ENCODE results near the gene RAB33B.
"Not testable (repeated sequence)": the region's sequence is repeated elsewhere in the genome, so short reads cannot be mapped to it uniquely, and the experiment has no call there.

RAB33B gene

DNA sequence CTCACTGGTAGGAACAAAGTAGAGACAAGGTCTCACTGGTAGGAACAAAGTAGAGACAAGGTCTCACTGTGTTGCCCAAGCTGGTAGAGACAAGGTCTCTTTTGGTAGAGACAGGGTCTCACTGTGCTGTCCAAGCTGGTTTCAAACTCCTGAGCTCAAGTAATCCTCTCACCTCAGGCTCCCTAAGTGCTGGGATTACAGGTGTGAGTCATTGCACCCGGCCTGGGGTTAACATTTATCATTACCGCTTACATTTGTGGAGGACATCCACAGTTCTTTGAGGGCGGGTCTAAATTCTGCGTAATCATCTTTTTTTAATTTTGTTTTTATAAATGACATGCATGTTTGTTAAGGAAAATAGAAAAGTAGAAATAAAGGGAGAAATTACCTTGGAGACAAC is 12.0 kb downstream of the RAB33B start:
- no peak for DNase-seq

DNA sequence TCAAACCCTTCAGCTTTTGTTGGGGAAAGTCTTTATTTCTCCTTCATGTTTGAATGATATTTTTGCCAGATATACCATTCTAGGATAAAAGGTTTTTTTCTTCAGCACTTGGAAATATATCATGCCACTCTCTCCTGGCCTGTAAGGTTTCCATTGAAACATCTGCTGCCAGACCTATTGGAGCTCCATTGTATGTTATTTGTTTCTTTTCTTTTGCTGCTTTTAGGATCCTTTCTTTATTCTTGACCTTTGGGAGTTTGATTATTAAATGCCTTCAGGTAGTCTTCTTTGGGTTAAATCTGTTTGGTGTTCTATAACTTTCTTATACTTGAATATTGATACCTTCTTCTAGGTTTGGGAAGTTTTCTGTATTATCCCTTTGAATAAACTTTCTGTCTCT is 14.8 kb downstream of the RAB33B start:
- DNase-seq, result not testable (repeated sequence)

DNA sequence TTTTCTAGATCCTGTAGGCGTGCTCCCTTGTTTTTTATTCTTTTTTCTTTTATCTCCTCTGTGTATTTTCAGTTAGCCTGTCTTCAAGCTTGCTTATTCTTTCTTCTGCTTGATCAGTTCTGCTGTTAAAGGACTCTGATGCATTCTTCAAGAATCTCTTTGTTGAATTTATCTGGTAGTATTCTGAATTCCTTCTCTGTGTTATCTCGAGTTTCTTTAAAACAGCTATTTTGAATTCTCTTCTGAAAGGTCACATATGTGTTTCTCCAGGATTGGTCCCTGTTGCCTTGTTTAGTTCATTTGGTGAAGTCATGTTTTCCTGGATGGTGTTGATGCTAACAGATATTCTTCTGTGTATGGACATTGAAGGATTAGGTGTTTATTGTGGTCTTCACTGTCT is 15.3 kb downstream of the RAB33B start:
- no peak for DNase-seq

DNA sequence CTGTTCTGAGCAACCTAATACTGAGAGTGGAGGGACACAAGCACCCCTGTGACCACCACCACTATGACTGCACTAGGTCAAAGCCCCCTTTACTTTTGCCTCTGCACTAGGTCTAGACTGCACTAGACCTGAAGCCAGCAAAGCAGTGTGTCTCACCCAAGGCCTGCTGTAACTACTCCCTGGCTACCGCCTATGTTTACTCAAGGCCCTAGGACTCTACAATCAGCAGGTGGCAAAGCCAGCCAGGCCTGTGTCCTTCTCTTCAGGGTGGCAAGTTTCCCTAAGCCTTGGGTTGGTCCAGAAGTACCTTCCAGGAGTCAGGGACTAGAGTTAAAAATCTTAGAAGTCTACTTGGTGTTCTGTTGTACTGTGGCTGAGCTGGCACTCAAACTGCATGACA is 15.9 kb downstream of the RAB33B start:
- DNase-seq, result no peak

DNA sequence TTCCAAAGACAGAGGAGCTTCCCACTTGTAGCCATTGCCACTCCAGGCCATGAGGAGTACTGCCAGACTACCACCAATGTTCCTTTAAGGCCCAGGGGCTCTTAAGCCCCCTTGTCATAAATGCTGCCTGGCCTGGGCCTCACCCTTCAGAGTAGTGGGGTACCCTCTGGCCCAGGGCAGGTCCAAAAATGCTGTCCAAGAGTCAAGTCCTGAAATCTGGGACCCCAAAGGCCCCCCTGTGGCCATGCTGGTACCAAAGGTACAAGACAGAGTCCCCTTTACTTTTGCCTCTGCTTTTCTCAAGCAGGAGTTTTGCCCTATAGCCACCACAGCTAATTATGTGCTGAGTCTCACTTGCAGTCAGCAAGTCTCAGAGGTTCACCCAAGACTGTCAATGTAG is 16.4 kb downstream of the RAB33B start:
- no peak for DNase-seq

DNA sequence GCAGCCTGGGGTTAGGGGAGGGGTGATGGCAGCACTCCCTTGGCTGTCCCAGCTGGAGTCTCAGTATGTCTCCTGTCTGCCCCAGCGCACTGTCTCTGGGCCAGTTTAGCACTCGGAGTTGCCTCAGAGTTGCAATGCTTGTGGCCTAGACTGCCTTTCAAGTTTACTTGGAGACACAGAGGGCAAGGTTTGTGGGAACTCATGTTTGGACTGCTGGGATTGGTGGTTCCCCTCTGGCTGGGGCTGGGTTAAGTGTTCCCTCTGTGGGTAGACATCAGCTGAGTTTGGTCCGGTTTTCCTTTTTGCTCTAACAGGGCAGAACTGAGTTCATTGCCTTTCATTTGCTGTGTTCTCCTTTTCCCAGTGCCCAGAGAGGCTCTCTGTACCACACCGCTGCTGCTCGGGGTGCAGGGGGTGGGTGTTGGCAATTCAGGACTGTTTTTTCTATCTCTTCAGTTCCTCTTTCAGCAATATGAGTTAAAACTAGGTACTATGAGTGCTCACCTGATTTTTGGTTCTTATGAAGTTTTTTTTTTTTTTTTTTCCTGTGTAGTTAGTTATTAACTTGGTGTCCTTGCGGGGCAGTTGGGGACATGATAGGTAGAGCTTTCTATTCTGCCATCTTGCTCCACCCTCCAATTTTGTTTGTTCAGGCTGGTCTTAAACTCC is 17.2 kb downstream of the RAB33B start:
- DNase-seq, result no peak

DNA sequence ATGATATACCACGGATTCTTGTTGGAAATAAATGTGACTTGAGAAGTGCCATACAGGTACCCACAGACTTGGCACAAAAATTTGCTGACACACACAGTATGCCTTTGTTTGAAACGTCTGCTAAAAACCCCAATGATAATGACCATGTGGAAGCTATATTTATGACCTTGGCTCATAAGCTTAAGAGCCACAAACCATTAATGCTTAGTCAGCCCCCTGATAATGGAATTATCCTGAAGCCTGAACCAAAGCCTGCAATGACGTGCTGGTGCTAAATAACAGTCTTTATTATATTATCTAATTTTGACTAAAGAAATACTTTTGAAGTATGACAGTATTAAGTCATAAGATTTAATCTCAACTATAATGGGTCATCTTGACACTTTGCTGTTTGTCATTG is 18.9 kb downstream of the RAB33B start:
- peak; percentile 66 for DNase-seq

DNA sequence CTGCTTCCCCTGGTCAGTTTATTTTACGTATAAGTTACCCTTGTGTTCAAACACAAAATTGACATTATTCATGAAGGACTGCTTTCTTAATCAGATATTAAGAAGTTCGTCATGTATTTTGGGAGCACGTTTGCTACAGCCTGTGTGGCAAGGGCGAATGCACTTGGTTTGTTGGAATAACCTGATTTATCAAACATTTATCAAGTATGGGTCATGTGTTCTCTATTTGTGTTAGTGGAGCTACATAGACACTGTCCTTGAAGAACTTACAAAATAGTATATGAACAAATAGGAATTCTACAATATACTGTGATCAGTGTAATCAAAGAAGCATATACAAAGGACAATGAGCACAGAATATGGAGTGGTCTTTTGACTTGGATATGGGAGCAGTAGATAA is 22.4 kb downstream of the RAB33B start:
- no peak for DNase-seq

DNA sequence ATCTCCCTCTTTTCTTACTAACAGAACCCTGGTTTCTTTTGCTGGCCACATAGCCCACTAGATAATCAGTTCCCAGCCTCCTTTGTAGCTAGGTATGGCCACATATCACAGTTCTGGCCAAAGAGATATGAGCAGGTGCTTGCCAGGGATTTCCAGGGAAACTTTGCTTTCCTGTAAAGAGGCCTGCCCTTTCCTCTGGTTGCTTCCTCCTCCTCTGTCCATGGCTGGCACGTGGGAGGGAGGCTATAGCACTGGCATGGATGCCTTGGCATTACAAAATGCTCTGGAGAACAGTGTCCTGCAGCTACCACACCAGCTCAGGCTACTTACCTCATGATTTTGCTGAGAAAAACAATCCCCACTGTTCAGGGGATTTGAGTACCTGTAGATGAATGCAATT is 27.5 kb downstream of the RAB33B start:
- no peak for DNase-seq

DNA sequence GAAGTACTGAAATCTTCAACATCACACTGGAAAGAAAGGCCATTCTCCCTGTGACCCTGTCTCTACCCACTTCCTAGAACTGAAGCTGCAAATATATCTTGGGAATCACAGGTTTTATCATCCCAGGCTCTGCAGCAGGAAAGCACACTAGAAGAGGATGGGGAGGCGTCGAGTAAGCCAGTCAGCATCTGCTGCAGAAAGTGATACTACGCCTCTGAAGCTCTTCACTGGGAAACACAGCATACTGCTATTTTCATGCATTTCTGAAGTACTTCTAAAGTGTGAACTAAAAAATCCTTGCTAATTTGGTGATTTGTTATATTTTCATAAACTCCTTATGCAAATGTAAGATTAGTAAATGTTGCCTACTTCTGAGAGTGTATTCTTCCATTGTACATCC is 29.1 kb downstream of the RAB33B start:
- DNase-seq, result no peak

DNA sequence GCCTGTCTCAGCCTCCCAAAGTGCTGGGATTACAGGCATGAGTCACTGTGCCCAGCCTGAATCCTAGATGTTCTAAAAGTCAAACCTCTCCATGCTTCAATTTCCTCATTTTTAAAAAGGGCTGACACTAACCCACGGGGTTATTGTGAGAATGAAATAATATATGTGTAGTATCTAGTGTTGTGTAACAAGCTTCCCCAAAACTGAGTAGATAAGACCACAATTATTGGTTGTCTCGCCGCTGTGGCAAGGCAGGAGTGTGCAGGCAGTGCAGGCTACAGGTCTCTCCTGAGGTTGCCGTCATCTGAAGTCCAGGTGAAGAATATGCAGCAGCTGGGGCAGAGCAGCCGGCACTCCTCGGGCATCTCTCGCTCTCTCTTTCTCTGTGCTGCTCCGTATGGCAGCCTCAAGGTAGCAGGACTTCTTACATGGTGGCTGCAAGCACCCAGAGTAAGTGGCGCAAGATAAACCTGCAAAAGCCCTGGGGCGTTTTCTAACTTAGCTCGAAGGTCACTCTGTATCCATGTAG is 30.9 kb downstream of the RAB33B start:
- DNase-seq, result no peak

DNA sequence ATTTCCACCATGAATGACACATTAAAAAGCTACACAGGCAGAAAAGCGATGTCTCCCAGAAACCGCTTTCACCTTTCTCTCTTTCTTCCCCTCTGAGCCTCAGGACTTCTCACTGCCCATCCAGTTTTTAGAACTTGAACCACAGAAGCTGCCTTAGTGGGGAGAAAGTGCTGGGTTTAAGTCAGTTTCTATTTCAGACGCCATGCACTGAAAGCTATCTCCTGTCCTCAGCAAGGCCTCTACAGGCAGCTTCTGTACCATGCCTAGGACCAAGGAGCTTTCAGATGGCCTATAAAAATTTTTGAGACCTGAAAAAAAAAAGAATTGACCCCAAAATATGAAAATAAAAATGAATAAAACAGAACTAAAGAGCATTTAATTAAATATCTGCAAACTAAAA is 34.5 kb downstream of the RAB33B start:
- peak; percentile 27 for DNase-seq

DNA sequence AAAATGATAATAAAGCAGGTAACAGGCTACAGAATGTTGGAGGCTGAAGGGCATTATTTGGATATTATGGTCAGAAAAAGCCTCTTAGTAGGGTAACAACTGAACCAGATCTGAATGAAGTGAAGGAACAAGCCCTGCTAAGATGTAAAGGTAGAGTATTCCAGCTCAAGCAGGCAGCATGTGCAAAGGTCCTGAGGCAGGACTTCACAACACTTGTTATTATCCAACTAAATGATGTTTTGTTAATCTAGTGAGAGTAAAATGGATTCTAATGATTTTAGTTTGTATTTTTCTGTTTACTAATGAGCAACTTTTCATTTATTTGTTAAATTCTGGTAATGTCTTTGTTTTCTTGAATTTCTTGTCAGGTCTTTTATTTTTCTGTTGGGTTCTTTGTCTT is 35.7 kb downstream of the RAB33B start:
- no peak for DNase-seq

DNA sequence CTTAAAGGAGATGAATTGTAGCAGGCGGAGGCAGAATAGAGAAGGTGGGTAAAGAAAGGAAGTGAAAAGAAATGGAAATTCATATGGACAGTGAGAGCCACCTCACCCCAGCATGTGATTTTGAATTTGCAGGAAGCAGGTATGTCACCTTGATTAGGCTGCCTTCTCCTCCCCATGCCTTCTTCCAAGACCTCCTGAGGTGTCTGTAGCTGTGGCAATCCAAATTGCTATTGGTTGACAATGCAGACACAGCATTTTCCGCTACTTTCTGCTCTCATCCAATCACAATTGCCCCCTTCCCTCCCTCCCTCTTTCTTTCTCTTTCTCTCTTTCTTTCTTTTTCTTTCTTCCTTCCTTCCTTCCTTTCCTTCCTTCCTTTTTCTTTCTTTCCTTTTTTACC is 38.5 kb downstream of the RAB33B start:
- no peak for DNase-seq

DNA sequence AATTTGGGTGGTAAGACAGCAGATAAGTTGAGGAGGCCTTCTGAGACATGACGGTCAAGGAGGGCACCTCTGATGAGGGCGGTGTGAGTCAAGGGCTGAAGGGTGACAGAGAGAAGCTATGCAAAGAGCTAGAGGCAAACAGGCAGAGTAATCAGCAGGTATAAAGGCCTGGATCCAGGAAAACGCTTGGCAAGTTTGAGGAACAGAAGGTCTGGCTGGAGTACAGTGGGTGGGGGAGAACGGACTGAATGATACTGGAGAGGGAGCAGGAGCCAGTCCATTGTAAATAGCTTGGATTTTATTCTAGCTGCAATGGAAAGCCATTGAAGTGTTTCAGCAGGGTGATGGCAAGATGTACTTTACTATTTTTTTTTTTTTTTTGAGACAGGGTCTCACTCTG is 39.3 kb downstream of the RAB33B start:
- DNase-seq, result no peak

DNA sequence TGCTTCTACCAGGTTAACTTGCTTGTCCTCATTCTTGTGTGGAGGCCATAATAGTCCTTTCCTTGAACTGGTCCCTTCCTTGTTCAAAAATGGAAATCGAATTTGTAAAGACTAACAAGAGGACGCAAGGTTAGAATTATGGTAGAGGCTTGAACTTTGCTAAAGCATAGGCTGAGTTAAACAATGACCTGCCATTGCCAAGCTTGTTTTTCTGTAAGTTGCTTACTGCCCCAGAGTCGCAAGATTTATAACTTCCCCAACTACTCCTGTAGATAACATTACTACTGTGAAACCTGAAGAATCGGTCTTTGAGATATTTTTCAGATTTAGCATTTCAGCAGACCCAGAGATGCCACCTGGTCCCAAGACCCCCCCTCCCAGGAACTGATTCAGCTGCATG is 45.3 kb downstream of the RAB33B start:
- no peak for DNase-seq

DNA sequence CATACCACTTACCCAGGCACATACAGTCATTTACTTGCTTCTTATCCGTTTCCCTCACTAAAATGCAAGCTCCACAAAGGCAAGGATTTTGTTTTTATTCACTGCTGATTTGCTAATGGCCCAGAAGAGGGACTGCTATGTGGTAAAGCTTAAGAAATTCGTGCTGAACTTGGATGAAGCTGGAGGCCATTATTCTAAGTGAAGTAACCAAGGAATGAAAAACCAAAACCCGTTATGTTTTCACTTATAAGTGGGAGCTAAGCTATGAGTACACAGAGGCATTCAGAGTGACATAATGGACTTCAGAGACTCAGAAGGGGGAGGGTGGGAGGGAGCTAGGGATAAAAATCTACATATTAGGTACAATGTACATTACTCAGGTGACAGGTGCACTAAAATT is 47.2 kb downstream of the RAB33B start:
- no peak for DNase-seq

DNA sequence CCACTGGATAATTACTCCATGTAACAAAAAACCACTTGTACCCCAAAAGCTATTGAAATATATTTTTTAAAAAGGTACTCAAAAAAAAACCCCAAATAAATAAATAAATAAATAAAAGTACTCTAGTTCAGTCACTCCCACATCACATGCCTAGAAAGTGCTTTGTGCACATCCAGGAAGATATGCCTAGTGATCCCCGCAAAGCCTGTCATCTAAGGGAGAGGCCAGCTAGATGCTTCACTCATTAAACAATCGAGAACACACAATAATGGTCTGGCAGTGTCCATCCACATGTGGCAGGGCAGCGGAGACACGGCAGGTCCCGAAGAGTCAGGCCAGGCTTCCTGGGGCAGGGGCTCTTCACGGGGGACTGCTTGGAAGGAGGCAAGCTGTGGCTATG is 47.6 kb downstream of the RAB33B start:
- no peak for DNase-seq

DNA sequence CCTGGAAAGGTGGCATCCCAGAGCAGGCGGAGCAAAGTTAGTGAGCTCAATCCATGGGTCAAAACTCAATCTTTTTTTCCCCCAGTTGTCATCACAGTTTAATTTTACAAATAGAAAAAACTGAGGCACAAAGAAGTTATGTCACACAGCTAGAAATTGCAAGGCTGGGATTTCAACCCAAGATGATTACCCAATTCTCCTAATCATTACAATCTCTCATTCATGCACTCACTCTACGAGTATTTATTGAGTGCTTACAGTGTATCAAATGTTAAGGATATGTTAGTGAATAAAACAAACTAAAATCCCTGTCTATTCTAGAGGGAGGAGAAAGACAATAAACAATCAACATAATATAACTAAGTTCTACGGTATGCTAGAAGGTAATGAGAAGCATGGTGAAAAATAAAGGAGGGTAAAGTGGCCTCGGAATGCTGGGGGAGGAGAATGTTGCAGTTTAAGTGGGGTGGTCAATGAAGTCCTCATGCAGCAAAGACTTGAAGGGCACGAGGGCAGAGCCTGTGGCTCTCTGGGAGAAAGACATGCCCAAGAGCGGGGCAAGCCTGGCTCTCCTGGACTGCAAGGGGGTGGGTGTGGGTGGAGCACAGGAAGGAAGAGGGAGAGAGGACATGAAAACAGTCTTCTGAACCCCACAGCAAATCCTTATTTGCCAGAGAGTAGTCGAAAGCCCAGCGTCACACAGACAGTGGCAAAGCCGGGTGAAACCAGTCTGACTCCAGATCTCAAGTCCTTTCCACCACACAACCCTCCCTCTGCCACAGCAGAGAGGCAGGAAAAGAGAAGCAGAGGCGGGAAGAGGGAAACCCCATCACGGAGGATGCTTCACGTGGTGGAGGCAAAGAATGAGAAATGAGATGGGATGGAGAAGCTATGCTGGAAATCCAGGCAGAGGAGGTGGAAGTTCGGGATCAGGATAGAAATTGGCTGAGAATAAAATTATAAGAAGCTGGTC is 48.3 kb downstream of the RAB33B start:
- no peak for DNase-seq

DNA sequence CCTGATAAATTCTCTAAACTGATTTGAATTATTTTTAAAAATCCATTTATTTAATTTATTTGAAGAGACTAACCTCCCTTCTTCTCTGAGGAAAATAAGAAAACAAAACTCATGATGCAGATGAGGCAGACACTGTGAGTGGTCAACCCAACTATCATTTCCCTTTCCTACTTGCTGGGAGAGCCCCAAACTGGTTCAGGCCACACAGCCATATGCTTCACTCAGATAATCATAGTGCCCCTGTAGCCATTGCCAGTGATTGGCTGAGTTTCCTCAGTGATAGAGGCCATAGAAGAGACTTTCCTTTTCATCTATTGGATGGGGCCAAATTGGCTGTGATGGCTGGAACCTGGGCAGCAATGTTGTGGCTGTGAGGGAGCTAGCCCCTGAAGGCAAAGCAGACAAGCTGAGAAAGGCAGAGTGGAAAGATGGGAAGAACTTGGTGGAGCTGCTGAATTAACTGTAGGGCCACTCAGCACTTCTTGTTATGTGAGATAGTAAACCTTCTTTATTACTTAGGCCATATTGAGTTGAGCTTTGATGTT is 49.8 kb downstream of the RAB33B start:
- DNase-seq, result no peak

DNA sequence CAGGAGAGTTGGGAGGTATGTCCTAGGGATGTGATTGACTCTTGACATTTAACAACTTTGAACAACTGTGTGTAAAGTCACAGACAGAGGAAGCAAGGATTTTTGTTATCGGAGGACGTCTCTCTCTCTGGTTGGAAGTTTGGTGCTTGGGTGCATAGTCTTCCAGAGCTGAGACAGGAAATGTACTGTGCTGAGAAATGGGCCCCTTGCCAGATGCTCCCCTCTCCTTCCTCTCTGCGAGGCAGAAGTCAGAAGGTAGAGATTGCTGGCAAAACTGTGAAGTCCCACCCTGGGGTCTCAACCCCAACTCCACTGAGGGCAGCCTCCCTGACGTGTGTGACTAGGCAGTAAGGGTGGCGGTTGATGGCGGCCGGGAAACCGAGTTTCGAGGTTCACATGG is 52.9 kb downstream of the RAB33B start:
- DNase-seq, result no peak

DNA sequence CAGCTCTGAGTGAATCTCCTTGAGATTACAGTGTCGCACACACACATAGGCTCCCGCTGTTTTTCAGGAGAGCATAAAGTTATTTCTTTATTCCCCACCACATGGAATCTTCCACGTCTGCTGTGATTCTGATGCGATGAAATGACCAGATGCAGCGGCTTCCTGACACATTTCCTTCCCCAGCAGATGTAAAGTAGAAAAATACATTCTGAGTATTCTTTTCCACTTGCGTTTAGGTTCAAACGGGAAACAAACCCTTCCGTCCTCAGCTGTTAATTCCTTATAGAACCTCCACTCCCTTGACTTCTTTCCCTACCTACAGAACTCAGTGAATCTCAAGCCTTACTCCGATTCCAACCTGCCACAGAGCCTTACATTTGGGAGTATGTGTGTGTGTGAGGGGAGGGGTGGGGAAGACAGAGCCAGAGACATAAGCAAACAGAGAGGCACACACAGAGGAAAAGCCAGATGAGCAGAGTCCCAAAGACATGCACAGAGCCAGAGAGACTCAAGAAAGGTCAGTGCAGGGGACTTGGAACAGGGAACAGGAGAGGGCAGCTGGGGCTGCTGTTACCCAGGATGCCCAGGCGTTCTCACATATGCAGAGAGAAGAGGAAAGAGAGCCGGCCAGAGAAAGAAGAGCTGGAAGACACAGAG is 54.8 kb downstream of the RAB33B start:
- no peak for DNase-seq

DNA sequence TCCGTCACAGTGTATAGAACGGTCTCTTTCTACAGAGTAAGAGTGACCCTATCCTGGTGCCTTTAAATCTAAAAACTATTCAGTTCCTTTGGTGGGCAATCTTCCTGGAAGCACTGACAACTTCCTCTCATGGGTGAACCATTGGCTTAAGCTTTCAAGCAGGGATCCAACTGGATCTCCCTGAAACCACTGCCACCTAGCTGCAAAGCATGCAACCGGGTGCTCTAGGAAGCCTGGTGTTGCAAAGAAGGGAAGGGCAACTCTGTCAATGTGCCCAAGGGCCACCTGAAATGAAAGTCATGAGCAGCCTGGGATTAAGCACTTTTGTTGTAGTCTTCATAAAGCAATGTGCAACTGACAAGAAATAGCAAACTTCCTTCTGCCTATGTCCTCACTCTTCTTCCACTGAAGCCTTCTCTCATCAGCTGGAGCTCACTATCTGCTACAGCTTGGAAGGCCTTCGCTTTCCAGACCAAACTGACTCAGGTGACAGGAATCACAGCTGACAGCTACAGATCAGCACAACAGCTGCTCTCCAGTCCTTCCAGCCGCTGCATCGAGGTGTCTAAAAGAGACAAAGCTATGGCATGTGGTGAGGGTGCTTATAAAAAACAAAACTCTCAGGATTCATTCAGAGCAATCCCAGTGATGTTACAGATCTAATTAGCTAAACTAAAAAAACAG is 55.9 kb downstream of the RAB33B start:
- DNase-seq, result peak; percentile 42

Measured in NCI-H82 (cell line).